Amygdala (tissue), 56 donors: Measurements from ENCODE around the gene STRN3.
"Not testable (repeated sequence)": the region's sequence is repeated elsewhere in the genome, so short reads cannot be mapped to it uniquely, and the experiment has no call there.

Experiments used
- DNase-seq, 56 donors: peaks; one replicate each; lab custom pipeline; 2025; lab: John Stamatoyannopoulos, UW

Gene STRN3

GRCh38 chr14:30925254-30925653 lies 100.9 kb downstream of the STRN3 start:
- DNase-seq = no peak

- no peak for DNase-seq
Observed at GRCh38 chr14:30921788-30922187, 104.4 kb downstream of the STRN3 start.

DNA sequence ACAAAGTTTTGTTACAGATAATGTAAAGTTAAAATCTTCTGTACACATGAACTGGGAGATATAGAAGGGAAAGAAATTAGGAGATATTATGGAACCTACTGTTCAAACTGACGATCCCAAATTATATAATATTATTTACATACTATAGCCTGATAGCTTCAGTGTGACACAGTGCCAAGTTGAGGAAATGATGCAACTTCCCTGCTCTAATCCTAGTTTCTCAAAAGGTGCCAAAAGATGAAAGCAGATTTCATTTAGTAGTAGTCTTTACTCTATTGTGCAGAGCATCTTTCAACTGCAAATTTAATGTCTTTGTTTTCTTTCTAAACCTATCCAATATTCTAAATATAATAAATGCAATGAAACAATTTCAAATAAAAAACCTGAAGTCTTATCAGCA lies 104.9 kb downstream of the STRN3 start:
- no peak for DNase-seq

DNA sequence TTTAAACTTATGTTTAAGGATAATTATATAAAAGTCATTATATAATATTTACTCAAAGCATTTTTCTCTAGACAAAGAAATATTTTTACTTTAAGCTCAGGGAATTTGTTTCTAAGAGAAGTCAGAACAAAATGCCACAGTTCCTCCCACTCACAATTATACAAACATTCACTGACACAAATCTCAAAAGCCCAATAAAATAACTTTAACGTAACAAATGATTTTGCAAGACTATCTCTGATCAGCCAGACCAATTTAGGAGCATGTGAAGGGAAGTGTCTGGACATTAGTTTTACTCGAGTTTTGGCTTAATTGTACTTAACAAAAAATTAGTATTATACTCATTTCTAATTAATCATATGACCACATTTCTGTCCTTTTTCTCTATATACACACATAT lies 110.6 kb downstream of the STRN3 start:
- DNase-seq = no peak

DNA sequence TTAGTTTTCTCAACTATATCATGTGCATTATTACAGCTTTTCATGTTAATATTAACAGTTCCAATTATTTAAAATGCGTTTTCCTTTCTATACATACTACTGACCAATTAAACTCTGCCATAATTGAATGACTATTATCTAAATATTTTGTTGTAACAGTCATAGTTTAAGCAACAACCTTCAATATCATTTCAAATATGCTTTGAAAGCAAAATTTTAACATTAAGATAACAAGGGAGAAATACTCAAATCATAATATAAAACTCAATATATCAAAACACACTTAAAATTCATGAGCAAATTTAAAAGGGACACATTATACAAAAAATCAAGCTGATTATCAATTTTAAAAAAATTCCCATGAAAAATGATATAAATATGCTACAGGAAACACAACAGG lies 111.4 kb downstream of the STRN3 start:
- DNase-seq = no peak

GRCh38 chr14:30908826-30909225 lies 117.4 kb downstream of the STRN3 start:
- DNase-seq = no peak

DNA sequence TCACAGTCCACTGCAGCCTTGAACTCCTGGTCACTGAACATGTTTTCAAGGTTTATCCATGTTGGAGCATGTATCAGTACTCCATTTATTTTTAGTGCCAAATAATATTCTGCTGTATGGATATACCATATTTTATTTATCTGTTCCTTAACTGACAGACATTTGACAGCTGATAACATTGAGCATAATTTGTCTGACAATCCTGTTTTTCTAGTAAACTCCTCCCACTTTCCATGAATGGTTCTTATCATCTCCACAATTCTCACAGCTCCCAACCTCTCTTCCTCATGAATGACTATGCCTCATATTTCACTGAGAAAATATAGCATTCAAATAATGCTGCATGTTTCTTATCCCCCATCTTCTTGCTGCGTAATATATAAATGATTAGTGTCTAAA lies 118.5 kb downstream of the STRN3 start:
- no peak for DNase-seq

DNA sequence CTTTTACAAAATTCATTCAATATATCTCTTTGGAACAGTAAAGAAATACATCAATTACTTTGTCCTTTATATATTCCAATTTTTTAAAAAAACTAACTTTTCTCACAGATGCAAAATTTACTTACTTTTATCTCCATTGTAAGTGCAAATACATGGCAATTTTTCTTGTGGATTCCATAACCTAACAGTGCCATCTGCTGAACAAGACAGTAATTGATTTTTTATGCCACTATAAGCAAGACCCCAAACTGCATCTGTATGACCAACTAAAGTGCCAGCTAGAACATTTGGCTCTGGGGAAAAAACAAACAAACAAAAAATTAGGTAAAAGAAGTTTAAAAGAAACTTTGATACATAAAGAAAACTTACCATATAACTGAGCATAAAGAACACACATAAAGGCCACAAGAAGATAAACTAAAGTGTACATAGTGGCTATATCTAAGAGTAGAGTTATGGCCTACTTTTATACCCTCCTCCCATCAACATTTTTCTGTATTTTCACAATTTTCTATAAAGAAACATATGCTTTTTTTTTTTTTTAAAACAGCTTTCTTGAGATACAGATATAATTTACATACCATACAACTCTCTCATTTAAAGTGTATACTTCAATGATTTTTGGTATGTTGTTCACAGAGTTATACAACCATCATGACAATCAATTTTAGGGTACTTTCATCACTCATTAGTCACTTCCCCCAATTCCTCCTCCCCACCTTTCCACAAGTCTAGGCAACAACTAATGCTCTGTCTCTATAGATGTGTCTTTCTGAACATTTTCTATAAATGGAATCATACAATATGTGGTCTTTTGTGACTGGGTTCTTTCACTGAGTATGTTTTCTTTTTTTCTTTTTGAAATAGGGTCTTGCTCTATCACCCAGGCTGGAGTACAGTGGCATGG lies 119.2 kb downstream of the STRN3 start:
- peak in 1 of 56 donors; percentile 37 for DNase-seq

DNA sequence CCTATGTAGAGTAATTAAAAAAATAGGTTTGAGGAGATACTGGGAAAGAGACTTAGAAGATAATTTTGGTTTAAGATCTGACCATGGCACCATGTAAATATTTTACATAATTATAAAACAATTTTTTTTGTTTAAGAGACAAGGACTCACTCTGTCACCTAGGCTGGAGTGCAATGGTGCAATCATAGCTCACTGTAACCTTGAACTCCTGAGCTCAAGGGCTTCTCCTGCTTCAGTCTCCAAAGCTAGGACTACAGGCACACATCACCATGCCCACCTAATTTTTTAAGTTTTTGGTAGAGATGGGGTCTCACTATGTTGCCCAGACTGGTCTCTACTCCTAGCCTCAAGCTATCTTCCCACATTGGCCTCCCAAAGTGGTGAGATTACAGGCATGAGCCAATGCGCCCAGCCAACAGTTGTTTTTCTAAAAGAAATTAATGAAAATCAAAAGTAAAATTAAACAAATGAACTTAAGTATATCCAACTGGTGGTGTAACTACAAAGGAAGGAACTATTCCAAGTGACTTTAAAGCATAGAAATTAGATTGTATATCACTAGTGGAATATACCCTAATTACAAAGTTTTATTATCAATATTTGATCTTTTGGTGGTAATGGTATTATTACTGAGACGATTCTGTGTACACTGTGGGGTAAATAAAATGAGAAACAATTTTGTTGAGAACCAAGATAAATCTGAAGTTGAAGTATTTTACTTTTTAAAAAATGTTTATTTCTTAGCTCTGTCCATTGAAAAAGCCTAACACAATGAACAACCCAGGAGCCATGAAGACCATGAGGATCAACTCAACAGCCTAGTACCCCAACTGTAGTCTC lies 122.7 kb downstream of the STRN3 start:
- DNase-seq = no peak

DNA sequence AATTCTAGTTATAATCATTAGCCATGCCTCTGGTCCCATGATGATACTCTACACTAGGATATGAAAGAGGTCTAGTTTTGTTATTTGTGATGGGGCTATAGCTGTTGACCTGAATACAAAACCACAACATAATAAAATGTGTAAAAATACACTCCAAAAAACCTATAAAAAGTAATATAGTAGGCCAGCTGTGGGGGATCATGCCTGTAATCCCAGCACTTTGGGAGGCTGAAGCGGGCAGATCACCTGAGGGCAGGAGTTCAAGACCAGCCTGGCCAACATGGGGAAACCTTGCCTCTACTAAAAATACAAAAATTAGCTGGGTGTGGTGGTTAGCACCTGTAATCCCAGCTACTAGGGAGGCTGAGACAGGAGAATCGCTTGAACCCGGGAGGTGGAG lies 129.1 kb downstream of the STRN3 start:
- DNase-seq = not testable (repeated sequence)

GRCh38 chr14:30896435-30896834 lies 129.7 kb downstream of the STRN3 start:
- DNase-seq = no peak

DNA sequence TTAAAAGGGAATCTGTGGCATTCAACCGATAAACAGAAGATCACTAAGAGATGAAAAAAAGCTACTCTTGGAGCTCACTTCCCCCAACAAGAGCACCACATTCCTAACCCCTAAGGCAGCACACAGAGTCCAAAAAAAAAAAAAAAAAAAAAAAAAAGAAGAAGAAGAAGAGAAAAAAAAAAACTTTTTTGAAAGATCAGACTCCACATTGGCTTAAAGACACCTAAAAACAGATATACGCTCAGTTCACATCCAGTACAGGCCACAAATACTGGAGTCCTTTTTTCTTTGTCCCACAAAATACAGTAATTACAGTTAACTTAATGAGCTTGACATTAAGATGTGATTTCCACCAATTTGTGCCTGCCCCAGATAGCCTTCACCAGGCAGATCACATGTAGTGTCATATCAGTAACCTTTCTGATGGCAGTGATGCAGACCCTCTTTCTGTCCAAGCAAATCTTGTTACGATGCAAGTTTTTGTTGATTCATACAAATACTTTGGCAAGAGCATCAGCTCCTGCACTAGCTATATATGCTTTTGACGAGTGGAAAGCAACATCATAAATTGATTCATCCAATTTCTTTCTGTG lies 131.2 kb downstream of the STRN3 start:
- DNase-seq = no peak

- DNase-seq = no peak
Observed at GRCh38 chr14:30893819-30894218, 132.4 kb downstream of the STRN3 start.

- no peak for DNase-seq
Observed at GRCh38 chr14:30889244-30889594, 137.0 kb downstream of the STRN3 start.

GRCh38 chr14:30888480-30889243 lies 137.5 kb downstream of the STRN3 start:
- DNase-seq = no peak

GRCh38 chr14:30885840-30886740 lies 140.1 kb downstream of the STRN3 start:
- no peak for DNase-seq

DNA sequence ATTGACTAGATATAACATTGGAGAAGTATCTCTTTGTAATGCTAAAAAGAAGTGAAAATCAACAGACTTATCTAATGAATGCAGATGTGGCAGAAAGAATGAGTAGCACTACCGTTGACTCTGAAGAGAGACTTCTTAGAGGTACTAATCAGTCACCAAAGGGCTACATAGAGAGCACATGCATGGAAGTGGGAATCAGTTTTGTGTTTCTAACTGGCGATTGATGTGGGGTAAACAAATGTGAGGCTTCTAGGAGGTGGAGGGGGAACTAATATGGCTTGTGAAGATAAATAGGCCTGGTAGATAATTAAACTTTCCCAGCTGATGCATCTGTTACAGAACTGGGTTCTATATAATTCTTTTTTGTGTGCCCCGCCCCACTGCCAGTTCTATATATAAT lies 141.3 kb downstream of the STRN3 start:
- no peak for DNase-seq

GRCh38 chr14:30883508-30884294 lies 142.5 kb downstream of the STRN3 start:
- DNase-seq = no peak

DNA sequence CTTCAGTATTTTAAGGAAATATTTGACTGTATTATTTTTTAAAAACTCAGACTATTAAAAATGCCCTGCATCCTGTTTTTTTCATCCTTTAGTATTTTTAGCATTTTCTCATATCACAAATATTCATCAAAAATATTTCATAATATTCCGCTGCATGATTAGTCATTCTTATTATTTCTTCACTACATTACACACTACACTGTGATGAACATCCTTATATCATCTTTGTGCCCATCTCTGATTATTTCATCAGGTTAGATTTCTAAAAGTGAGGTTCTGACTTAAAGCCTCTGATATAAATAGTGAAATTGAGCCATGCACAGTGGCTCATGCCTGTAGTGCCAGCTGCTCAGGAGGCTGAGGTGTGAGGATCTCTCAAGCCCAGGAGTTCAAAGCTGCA lies 143.7 kb downstream of the STRN3 start:
- no peak for DNase-seq
